Forelimb muscle (tissue), 1 donor: ENCODE results near the gene ZBTB45. TPM values are rescaled to one million over a fixed set of nuclear protein-coding genes. Genes with fewer than 3 reads are reported as not detected.

ENCODE experiments used
- DNase-seq: peaks from one replicate; pipeline ENCODE4 v3.0.0-alpha.2; 2013; ENCODE audit warnings: low read depth
- polyA plus RNA-seq: library from polyadenylated mRNA; unstranded; fragments of 120-200 nt; gene quantifications from one replicate; pipeline ENCODE4 v1.2.1, GENCODE V29; 2013; ENCODE audit not compliant: insufficient read length

Gene ZBTB45
- polyA plus RNA-seq, 1 donor = 8.5 TPM

DNA sequence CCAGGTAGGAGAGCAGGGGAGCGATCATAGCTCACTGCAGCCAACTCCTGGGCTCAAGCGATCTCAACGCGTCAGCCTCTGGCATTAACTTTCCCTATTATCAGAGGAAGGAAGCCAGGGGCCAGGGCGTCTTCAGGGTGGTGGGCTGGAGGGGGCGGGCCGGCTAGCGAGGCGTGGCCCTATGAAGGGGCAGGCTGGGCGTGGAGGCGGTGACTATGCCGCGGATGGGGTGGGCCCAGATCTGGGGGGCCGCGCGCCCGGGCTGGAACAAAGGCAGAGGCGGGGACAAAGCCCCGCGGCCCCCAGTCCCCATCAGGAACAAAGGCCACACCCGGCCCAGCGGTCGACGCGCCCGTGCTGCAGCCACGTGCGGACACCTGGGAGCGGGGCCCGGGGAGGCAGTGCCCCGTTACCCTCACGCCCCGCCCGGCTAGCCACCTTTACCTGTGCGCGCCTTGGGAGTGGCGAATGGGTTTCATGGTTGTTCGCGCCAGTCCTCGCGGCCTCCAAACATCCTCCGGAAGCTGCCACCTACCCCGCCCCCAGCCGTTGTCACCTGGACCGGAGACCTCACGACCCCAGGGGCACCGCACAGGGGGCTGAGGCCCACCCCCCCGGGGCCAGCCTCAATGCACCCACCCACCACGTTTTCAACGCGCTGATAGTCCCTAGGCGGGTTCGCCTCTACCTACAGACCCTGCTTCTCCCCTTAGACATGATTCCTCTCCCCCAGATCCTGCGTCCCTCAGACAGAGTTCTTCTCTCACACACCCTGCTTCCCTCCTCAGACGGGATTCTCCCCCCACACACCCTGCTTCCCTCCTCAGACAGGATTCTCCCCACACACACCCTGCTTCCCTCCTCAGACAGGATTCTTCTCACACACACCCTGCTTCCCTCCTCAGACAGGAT, 18.9 kb upstream of the ZBTB45 start:
- DNase-seq = no peak

DNA sequence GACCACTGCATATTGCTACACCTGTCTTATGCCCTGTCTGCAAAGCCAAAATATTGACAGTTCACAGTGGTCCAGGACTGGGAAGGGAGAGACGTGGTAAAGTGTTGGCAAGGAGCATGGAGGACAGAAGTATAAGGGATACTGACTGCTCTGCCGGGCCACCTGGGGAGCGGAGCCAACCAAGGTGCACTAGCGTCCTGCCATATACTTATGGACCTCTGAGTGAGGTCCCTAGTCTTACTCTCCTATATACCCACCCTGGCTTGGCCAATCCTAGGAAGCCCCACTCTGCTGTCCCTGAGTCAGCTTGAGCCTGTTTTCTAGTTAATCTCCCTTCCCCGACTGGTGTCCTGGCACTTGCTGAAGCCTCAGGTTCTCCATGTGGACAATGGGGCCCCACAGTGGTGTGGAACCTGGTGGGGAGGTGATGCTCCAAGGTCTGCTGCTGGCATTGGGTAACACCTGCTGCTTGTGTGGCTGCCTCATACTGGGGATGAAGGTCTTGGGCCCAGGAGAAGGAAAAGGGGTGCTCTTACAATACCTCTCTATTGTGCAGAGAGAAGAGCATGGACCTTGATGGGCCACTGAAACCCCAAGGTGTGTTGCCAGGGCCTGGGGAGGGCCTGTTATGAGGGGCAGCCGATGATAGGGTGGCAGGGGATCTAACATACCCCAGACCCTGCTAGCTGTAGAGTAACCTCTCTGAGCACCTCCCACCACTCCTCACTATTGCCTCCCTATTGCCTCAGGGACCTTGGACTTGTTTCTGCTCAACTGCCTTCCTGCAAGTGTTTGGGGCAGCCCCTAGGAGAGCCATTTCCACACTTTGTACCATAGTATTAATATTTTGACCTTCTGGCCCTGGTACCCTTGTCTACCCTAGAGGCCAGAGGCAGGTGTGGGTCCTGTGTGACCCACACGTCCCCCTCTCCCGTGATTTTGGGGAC, 17.5 kb upstream of the ZBTB45 start:
- DNase-seq = no peak

DNA sequence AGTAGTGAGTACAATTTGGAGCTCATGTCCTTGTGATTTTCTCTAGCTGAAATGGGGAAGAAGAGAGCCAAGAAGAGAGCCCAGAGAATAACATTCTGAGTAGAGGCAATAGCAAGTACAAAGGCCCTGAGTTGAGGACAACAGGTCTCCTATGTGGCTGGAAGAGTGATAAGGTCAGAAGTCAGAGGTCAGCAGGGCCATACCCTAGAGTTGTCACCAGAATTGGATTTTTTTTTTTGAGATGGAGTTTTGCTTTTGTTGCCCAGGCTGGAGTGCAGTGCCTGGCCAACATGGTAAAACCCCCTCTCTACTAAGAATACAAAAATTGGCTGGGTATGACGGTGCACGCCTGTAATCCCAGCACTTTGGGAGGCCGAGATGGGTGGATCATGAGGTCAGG, 16.2 kb upstream of the ZBTB45 start:
- no peak for DNase-seq

DNA sequence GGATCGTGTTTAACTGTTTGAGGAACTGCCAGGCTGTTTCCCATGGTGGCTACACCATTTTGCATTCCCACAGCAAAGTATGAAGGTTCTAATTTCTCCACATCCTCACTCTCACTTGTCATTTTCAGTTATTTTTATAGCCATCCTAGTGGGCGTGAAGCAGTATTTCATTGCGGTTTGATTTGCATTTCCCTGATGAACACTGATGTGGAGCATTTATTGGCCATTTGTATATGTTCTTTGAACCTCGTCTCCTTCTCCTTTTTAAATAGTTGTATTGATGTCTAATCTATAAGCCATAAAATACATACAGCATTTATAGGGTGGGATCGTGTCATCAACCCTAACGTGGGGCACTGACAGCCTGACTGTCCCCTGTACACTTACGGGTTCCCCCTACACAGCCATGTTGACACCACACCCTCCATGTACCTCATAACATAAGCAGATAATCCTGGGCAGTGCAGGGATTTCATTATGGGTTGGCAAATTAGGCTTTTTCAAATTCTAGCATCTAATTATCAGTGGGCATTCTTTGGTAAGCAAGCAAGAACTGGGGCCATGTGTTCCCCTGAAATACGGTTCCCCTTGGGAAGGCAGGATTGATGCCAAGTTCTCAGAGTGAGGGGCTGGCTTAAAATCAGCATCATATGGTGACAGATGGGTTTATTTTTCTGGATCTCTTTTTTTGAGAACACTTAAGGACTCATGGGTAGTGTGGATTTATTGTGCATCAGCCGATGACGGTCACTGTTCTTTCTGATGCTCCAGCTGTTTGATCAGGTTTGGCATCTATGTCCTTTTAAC, 11.6 kb upstream of the ZBTB45 start:
- no peak for DNase-seq

DNA sequence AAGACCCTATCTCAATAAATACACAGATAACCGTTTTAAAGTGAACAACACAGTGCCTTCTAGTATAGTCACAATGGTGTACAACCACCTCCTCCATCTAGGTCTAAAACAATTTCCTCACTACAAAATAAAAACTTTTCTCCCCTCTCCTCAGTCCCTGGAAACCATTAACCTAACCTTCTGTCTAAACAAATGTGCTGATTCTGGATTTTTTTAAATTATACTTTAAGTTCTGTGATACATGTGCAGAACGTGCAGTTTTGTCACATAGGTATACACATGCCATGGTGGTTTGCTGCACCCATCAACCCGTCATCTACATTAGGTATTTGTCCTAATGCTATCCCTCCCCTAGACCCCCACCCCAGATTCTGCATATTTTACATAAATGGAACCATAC, 9.8 kb upstream of the ZBTB45 start:
- no peak for DNase-seq

DNA sequence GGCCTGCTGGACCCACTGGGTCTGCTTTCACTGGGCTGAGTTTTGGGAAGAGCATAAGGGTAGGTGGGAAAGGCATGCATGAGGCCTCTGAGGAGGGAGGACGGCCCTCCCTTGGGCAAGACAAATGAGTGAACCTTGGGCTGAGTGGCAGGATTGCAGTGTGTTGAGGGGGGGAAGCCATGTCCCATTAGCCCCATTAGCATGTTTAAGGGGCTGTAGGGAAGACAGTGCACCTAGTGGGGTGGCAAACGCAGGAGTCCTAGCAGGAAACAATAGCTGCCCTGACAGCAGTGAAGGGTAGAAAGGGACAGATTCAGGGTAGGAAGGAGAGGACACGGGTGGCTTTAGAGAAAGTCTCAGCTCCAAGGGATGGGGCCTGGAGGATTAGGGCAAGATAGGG, 3.1 kb upstream of the ZBTB45 start:
- no peak for DNase-seq

DNA sequence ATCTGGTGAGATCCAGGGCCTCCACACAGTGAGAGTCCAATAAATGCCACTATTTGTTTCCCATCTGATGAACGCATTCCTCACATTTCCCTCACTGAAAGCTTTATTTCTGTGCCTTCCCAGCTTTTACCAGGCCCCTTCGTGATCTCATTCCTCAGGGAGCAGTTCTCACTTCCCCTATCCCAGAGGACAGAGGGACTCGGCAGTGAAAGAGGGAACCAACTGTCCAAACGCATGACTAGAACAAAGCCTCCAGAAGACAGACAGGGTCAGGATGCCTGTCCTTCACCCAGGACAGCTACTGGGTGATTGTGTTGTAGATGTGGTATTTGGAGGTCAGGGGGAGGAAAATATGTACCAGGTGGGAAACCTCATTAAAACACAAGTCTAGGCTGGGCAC, 2.0 kb upstream of the ZBTB45 start:
- no peak for DNase-seq

DNA sequence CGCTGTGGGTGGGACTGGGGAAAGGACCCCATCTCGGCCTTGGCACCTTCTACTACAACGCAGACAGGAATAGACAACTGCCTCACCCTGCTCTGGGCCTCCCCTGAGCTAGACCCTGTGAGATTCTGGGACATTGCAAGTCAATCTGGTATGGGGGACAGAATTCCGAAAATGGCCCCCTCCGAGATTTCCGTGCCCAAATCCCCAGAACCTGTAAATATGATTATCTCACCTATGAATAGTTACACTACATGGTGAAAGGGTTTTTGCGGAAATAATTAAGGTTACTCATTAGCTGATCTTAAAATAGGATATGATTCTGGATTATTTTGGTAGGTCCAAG, 618 bp upstream of the ZBTB45 start:
- no peak for DNase-seq

DNA sequence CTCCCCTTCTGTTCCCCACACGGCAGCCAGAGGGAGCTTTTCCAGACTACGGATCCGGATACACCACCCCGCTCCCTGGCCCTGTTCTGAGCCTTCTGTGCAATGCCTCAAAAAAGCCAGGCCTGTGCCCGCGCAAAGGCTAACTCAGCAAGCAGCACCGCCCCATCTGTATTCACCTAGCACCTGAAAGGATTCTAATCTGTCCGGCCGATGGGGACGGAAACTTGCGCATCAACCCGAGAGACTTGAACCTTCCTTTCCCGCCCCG, 589 bp downstream of the ZBTB45 start:
- DNase-seq = no peak

DNA sequence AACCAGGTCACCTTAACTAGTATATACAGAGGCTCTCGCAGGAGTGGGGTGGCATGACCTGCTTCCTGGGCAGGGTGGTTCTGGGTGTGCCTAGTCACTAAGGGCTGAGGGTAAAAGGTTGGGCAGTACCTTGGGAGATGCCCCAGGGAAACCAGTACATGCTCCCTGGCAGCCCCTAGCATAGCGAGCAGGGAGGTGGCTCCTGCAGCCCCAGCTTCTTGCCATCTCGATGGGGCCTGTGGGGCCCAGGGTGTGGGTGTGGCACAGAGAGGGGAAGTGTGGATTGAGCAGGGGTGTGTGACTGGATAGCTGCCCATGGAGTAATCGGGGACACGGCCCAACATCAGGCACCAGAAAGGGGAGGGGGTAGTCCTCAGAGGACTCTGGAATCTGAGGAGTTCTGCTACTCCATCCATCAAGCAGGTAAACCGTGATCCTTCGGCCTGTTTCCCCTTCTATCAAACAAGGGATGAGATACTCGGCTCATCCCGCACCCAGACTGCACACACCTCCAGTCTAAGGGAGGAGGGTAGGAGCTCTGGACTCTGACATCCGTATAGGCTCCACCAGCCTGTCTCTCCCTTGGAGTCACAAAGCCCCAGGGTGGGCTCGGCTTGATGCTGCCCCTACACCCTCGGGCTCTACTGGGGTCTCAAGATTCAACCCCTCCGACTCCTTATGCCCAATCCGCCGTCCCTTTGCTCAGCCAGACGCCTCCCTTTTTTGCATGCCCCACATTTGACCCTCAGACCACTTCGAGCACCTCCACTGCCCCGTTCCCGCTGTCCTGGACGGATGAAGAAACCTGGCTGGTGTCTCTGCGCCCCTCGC, 1.1 kb downstream of the ZBTB45 start:
- DNase-seq = no peak

DNA sequence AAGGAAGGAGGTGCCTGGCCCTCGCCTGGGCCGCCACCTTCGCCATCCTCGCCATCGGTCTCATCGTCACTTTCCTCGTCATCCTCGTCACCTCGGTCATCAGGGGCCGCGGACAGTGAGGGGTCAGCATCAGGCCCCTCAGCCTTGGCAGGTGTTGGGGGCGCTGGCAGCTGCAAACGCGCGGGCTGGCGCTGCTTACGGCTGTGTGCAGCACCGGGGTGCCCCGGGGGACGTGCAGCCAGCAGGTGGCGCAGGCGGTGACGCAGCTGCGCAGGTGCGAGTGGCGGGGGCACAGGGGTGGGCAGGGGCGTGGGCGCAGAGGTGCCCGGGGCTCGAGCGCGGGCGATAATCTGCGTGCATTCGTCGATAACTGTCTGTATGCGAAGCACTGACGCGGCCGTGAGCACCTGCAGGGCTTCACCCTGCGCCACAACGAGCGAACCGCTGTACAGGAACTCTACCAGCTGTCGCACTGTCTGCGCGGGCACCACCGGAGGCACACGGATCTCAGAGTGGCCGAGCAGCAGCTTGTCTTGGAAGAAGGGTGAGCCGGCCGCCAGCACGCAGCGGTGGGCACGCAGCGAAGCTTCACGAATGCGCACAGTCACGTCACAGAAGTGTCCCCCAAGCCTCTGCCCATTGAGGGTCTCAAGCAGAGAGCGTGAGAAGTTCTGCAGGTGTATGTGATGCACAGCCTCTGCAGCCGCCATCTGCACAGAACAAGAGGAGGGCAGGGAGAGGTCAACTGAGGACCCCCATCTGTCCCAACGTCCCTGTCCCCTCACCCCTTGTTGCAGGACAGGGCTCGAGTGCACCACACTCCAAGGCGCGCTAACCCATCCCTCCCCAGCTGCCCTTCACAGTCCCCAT, 2.4 kb downstream of the ZBTB45 start:
- no peak for DNase-seq

DNA sequence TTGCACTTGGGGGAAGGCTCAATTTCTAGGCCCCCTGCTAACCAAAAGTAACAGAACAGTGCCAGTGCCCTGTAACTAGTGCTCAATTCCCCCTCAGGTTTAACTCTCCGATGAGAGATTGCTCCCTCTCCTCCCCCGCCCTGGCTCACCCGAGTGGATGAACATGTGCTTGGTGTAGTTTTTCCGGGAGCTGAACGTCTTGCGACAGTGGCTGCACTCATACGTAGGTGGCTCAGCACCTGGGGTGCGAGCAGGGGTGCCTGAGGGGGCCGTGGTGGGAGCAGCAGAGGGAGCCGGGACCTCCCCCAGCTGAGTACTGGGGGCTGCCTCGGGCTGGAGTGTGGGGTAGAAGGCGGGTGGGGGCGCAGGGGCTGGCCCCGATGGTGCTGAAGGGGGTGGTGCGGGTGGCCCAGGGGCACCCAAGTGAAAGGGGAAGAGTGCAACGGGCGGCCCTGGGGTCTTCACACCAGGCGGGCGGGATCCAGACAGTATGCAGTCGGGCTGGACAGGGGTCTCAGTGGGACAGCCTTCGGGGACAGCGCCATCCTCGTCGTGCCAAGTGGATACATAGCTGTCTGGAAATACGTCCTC, 3.3 kb downstream of the ZBTB45 start:
- DNase-seq = no peak

DNA sequence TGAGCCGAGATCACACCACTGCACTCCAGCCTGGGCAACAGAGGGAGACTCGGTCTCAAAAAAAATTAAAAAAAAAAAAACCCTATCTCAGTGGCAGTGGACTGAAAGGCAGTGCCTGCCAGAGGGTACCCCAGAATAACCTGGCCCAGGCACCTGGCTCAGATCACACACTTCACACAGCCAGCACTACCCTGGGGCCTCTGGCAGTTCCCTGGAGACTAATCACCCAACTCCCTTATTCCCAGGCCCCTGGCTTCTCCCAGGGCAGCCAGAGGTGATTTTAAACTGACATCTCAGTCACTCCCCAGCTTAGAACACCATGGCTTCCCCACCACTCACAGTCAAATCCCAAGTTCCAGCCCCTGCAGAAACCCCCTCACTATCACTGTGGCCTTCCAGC, 4.4 kb downstream of the ZBTB45 start:
- no peak for DNase-seq

DNA sequence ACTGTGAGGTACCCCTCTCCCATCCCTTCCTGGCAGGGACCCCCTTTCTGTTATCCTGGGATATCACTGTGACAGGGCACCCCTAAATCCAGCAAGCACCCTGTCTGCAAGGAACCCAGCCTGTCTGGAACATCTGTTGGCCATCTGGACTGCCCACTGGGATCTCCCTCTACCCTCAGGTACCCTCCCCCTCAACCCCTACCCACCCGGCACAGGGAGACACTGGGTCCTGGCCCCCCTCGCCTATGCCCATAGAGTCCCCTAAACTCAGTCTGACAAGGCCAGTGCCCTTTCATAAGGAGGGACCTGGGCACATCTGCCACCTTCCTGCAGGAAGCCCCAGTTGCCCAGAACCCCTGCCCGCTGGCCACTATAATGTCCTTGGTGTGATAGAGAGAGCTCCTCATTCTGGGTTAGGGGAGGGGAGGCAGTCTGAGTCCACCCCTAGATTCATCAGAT, 5.0 kb downstream of the ZBTB45 start:
- no peak for DNase-seq

DNA sequence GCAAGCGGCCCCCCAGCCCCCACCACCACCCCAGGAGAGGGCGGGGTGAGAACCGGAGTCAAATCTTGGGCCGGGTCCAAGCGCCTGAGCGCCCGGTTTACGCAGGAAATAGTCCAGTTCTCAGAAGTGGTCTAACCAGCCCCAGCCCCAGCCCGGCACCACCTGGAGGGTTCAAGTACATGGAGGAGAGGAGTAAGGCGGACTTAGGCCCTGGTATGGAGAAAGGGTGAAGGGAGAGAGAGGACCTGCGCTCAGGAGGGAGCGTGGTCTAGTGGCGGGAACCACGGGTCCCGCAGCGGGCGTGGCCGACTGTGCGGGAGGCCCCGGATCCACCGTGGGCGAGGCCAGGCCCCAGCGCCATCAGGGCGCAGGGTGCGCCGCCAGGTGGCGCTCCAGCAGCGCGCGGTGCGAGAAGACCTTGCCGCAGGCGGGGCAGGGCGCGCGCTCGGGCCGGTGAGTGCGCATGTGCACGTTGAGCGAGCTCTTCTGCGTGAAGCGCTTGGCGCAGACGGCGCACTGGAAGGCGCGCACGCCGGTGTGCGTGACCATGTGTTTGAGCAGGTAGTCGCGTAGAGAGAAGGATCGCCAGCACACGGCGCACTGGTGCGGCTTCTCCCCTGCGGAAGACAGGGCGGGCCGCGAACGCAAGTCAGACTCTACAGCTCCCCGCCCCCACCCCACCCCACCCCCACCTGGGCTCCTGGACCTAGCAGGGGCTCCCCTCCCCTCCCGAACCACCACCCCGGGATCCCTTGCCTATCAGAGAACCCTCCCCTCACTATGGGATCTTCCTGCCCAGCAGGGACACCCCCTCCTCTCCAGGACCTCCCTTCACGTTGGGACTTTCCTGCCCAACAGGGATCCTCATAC, 5.7 kb downstream of the ZBTB45 start:
- no peak for DNase-seq

DNA sequence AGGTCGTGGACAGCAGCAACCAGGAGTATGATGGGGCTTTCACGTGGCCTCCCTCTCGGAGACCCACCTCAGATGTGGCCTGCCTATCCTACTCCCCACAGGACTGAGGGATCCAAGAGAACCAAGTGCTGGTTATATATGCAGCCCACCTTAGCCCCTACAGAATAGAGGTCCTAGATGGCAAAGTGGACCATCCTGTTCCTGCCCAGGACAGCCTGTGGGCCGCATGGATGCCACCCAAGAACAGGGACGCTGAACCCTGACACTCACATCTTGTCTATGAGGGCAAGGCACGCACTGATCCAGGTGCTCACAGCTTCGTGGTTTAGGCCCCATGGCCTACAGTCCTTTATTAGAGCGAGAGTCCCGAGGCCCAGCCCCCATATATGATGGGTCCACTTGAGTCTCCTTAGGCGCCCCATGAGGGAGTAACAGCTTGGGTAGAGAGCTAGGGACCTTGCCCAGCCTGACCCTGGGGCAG, 6.4 kb downstream of the ZBTB45 start:
- no peak for DNase-seq

DNA sequence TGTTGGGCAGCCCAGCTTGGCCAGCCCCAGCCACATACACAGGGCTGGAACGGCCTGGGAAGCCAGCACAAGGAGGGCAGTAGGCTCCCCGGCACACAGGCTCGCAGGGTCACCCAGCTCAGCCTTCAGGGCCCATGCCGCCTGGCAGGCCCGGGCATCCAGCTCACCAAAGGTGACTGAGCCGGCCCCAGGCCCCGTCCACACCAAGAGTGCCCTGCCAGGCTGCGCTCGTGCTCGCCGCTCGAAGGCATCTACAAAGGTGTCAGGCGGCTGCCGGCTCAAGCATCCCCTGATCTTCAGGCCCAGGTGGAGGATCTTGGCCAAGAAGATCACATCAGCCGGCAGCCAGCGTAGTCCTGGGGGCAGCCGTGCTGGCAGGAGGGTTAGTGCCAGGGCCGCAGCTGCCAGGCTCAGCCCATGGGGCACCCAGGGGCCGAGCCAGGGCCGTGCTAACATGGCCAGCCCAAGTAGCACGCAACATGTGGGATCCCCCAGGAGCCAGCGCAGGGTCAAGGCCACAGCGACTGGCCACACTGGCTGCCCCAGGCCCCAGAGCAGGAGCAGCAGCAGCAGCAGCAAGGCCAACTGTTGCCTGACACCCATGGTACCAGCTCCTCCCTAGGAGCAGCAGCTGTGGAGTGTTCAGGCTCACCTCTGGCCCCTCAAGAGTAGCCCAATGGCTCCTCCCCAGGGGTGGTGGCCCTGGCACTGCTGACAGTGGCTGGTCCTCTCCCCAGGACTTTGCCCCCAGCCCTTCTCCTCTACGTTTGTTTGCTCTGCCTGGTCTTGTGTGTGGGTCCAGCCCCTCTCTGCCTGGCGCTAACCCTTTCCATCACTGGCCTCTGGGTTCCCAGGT, 8.0 kb downstream of the ZBTB45 start, which contains the start of gene SLC27A5:
Gene SLC27A5 (minus strand): TSS at position 640 of the 856 bp plus-strand sequence. CDS start 37 bp downstream, at position 603.
- no peak for DNase-seq
